Osteoblast (primary cell): Measurements from ENCODE around the gene MYOM1. TPM values are rescaled to one million over a fixed set of nuclear protein-coding genes. Genes with fewer than 3 reads are reported as not detected.

Source experiments
- DNase-seq: peaks from one replicate; pipeline ENCODE4 v3.0.0; 2011; ENCODE audit warnings: low spot score, mixed read lengths; ENCODE audit not compliant: insufficient read length; ENCODE audit errors: missing footprints
- H2AFZ ChIP-seq: 2 replicates; pipeline ENCODE4 v1.6.0; 2011; ENCODE audit warnings: mild to moderate bottlenecking, low read length
- H3K27ac ChIP-seq: 2 replicates; pipeline ENCODE4 v1.5.1; 2011; ENCODE audit warnings: mild to moderate bottlenecking, low read depth, low read length, moderate library complexity
- H3K27me3 ChIP-seq: 2 replicates; pipeline ENCODE4 v1.6.0; 2012; ENCODE audit warnings: mild to moderate bottlenecking, control low read depth, inconsistent platforms, low read length, moderate library complexity; ENCODE audit not compliant: insufficient read depth
- H3K36me3 ChIP-seq: 2 replicates; pipeline ENCODE4 v1.5.1; 2011; ENCODE audit warnings: mild to moderate bottlenecking, low read length, control low read depth, moderate library complexity; ENCODE audit not compliant: insufficient read depth
- H3K4me1 ChIP-seq: 2 replicates; pipeline ENCODE4 v1.5.1; 2011; ENCODE audit warnings: mild to moderate bottlenecking, low read length, control low read depth, moderate library complexity; ENCODE audit not compliant: insufficient read depth
- H3K4me2 ChIP-seq: 2 replicates; pipeline ENCODE4 v1.6.0; 2011; ENCODE audit warnings: mild to moderate bottlenecking, low read length; ENCODE audit not compliant: insufficient read depth
- H3K4me3 ChIP-seq: fragments of 200-600 bp; sonication (generic); 3 replicates; pipeline ENCODE4 v1.5.1; 2012; ENCODE audit warnings: mild to moderate bottlenecking, low read length, inconsistent platforms; ENCODE audit not compliant: insufficient read depth
- H3K79me2 ChIP-seq: 2 replicates; pipeline ENCODE4 v1.6.0; 2012; ENCODE audit warnings: mild to moderate bottlenecking, low read length, control low read depth, inconsistent platforms; ENCODE audit not compliant: insufficient read depth
- H3K9me3 ChIP-seq: 2 replicates; pipeline ENCODE4 v1.5.1; 2011; ENCODE audit warnings: low read depth, low read length, control low read depth
- H4K20me1 ChIP-seq: 2 replicates; pipeline ENCODE4 v1.6.0; 2012; ENCODE audit warnings: mild to moderate bottlenecking, low read length, control low read depth; ENCODE audit not compliant: insufficient read depth
- CTCF ChIP-seq: IDR thresholded peaks from 2 replicates; pipeline ENCODE4 v1.5.1; 2011; ENCODE audit warnings: mild to moderate bottlenecking, low read depth, low read length, moderate library complexity; ENCODE audit errors: extremely low read depth
- total RNA-seq: library from RNA; depleted of rRNA; stranded (reverse); fragments of >200 nt; gene quantifications from 2 replicates; pipeline ENCODE4 v1.2.3, GENCODE V29; 2012

The MYOM1 gene
- total RNA-seq, 1 donor = 1.8 TPM

- H3K27ac ChIP-seq = no peak overlapping the region
- H3K4me3 ChIP-seq = no peak overlapping the region
- DNase-seq = no peak
- no peaks in the 10 kb centered on the region for H3K4me1 ChIP-seq
- no peaks in the 10 kb centered on the region for H4K20me1 ChIP-seq
- H3K36me3 ChIP-seq = no peaks in the 10 kb centered on the region
- no peak for TF ChIP-seq CTCF
- no peaks in the 10 kb centered on the region for H3K9me3 ChIP-seq
- no peaks in the 10 kb centered on the region for H3K79me2 ChIP-seq
- H3K4me2 ChIP-seq = no peak overlapping the region
- H3K27me3 ChIP-seq = no peaks in the 10 kb centered on the region
- H2AFZ ChIP-seq = no peak overlapping the region
Observed at GRCh38 chr18:3114026-3114425, 105.7 kb downstream of the MYOM1 start.

DNA sequence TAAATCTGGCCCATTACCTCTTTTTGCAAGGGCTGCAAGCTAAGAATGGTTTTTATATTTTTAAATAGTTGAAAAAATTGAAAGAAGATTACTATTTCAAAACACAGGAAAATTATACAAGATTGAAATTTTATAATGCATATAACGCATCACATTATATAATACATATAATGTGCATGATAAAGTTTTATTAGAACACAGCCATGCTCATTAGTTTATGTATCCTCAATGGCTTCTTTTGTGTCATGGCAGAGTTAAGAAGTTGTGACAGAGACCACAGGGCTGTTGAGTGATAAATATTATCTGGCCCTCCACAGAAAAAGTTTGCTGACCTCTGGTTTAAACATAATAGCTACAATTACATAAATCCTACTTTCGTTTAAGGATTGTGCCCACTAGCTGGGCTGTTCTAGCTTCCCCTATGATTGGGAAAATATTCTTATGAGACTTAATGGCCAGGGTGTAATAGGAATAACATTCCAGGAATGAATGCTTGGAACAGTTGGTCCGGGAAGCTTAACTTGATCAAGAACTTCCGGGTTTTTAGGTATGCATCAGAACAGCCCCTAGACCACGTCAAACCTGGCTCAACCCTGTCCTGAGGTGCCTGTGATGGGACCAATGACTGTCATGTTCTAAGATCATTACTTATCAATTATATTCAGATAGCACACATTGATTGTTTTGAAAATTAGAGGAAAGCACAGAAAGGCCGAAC, 108.1 kb downstream of the MYOM1 start:
- Histone ChIP-seq H3K27me3 (peaks cover 4% of the 10 kb centered on the region), H3K4me1 (no peaks in the 10 kb centered on the region), H3K79me2 (no peaks in the 10 kb centered on the region), H3K9me3 (no peaks in the 10 kb centered on the region), H2AFZ (no peak overlapping the region), H3K4me3 (no peak overlapping the region), H3K27ac (no peak overlapping the region), H3K4me2 (no peak overlapping the region), H4K20me1 (no peaks in the 10 kb centered on the region), H3K36me3 (no peaks in the 10 kb centered on the region)
- no peak for DNase-seq
- no peak for TF ChIP-seq CTCF

- DNase-seq = no peak
- H3K4me3 ChIP-seq = no peak overlapping the region
- no peaks in the 10 kb centered on the region for H4K20me1 ChIP-seq
- TF ChIP-seq CTCF = no peak
- H2AFZ ChIP-seq = no peak overlapping the region
- H3K36me3 ChIP-seq = no peaks in the 10 kb centered on the region
- H3K27ac ChIP-seq = no peak overlapping the region
- peaks cover 4% of the 10 kb centered on the region for H3K27me3 ChIP-seq
- H3K4me1 ChIP-seq = no peaks in the 10 kb centered on the region
- H3K79me2 ChIP-seq = no peaks in the 10 kb centered on the region
- H3K9me3 ChIP-seq = no peaks in the 10 kb centered on the region
- H3K4me2 ChIP-seq = no peak overlapping the region
Observed at GRCh38 chr18:3110034-3110752, 109.6 kb downstream of the MYOM1 start.

DNA sequence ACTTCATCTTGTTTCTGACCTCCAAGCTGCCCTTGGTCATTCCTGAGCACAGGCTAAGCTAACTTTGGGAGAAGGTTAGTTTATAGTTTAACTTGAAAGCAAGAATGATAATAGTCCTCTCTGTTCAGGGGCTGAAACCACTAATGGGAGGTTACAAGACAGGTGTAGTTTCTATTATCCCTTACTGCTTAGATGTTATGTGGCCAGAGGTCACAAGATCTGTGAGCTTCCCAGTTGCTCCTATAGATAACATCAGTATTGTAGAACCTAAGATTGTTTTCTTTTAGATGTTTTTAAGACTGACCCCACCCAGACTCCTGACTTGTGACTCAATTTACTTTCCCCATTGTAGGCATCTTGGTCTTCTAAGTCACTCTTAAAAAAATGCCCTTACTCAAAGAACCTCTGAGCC, 112.0 kb downstream of the MYOM1 start:
- TF ChIP-seq CTCF = no peak
- Histone ChIP-seq H3K4me2 (no peak overlapping the region), H3K27ac (no peak overlapping the region), H3K4me3 (no peak overlapping the region), H3K79me2 (no peaks in the 10 kb centered on the region), H4K20me1 (no peaks in the 10 kb centered on the region), H3K36me3 (no peaks in the 10 kb centered on the region), H2AFZ (no peak overlapping the region), H3K27me3 (peaks cover 4% of the 10 kb centered on the region), H3K4me1 (peaks cover 4% of the 10 kb centered on the region), H3K9me3 (no peaks in the 10 kb centered on the region)
- no peak for DNase-seq
